Fibroblast of lung (primary cell): ENCODE measurements around the gene RPS6KB1.
"Not testable (repeated sequence)": the region's sequence is repeated elsewhere in the genome, so short reads cannot be mapped to it uniquely, and the experiment has no call there.

ENCODE experiments used
- CTCF ChIP-seq, 2 donors: IDR thresholded peaks in 1 of 2; conservative IDR thresholded peaks in 1 of 2; 1 replicate in 1 of 2; 2 replicates in 1 of 2; pipeline ENCODE4 v1.5.1; 2011 to 2012; ENCODE audit warnings: low read length in 2 of 2, control low read depth in 1 of 2, inconsistent platforms in 1 of 2, low read depth in 1 of 2, mild to moderate bottlenecking in 1 of 2
- EZH2 ChIP-seq: IDR thresholded peaks from 2 replicates; pipeline ENCODE4 v1.5.1; 2012; ENCODE audit warnings: low read length, control low read depth, mild to moderate bottlenecking; ENCODE audit errors: missing control alignments

GRCh38 chr17:59975166-59975565 is 82.2 kb downstream of the RPS6KB1 start:
- not testable (repeated sequence) for TF ChIP-seq EZH2; CTCF (conservative IDR thresholded peaks at IDR 0.05 in 1 of 2, IDR thresholded peaks at IDR 0.05 in 1 of 2; ENCODE audit: low read depth in 1 of 2, low read length in 2 of 2)
